Stimulated activated CD8-positive, alpha-beta memory T cell treated with anti-CD3 and anti-CD28 coated beads, Interleukin-4, amount 100 ng/mL, for 48 hours (primary cell): ENCODE results near the gene SHISA2.

ENCODE experiments used
- DNase-seq: peaks from one replicate; pipeline ENCODE4 v3.0.0-alpha.2; 2020

SHISA2 gene

DNA sequence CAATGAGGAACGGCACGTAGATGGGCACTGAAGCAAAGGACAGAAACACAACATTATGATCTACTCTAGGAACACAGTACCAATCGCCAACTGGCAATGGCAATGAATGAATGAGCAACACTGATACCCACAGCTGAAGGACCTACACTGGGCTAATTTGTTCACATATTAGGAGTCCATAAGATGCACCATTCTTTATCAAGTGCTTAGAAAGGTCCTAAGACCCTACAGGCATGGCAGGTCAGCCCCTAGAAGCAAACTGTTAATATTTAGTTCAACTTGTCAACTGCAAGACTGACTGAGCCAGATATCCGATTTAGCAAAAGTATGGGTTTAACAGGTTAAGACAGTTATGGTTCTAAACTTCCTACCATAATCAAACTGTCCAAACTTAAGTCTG lies 4.8 kb downstream of the SHISA2 start:
- DNase-seq: no peak

DNA sequence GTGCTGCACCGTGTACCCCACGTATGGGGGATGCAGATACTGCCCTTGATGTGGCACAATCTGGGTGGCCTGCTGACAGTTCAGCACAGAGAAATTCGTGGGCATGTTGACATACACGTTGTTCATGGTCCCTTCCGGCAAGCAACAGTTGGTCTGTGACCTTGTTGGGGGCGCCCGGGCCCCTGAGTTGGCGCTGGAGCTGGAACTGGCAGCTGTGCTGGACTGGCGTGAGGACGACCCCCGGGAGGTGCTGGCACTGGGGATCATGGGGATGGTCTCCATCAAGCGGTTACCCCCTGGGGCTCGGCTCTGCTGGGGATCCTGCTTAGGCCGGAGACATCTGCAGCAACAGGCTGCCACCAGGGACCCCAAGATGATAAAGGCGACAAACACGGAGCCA lies 5.2 kb downstream of the SHISA2 start:
- no peak for DNase-seq

DNA sequence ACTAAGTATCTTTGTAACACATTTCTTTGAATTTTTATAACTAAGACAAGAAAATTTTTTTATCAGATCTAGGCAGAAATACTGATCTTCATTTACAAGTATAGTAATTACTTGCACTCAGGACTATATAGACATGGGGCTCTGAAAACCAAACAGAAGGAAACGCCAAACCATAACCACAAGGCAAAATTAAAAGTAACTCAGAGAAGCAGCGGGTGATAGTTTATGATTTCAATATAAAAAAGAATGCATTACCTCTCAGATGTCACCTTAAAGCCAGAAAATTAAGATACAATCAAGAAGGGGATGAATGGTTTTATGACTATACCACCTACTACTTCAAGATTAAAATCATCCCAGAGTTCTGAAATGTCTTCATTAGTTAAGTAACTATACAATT lies 6.7 kb downstream of the SHISA2 start:
- no peak for DNase-seq

DNA sequence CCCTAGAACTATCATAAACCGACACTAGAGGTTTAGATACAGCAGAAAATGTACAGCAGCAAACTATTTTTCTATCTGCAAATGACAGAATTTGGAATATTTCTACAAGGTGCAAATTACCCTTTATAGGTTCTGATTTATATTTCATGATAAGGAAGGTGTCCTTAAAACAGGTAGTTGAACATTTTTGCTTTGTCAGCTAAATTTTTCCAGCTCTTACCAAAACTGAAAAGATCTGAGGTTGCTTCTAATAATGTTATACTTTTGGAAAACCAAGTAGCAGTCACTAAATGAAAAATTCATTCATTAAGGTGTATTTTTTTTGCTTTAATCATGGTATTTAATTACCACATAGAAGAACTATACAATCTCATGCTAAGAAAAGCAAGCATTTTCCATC lies 9.0 kb downstream of the SHISA2 start:
- no peak for DNase-seq

DNA sequence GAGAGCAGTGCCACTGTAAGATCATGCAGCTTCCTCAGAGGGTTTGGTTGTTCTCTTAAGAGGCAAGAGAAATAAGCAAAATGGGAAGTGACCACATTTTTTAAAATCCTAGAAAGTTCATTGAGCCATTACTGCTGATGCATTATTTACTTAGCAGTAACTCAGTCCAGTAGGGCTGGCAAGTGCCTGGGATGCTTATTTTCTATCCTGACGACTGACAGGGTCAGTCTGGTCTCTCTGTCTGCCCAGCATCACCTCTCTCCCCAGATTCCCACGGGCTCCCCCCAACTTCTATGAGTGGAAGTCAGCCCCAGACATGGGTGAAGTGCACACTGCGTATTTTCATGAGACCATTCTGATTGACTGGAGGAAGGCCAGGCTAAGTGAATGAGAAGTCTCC lies 10.4 kb downstream of the SHISA2 start:
- DNase-seq: no peak

DNA sequence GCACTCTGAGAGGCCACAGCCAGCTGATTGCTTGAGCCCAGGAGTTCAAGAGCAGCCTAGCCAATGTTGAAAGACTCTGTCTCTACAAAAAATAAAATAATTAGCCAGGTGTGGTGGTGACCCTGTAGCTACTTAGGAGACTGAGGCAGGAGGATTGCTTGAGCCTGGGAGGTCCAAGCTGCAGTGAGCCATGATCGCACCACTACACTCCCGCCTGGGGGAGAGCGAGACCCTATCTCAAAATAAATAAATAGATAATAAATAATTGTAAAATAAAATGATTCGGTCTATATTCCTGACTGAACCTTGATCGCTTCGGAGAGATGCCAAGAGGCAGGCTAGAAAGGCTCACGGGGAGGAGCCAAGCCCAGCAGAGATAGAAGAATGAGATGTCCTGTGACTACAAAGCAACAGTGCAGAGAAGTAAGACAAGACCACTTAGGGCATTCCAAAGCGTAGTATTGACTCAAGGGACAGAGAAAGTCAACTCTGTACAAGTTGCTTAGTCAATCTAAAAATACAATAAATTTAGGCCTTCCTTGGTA lies 12.8 kb downstream of the SHISA2 start:
- DNase-seq: no peak

DNA sequence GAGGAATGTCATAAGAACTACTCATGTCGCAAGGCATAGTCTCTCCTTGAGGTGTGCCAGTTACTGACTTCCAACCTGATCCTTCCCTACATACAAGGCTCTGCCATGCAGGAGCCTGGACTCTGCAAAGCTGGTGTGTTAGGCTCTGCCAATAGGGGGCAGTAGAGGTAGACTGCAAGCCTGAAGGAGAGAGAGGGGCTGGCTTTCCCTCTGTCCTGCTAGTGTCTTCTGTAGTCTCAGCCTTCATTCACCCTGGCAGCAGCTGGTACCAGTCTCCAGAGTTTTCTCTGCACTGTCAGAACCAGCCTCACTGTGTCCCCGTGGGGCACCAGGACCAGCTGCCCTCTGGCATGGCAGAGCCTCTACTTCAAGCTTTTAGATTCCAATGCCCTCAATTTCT lies 14.5 kb downstream of the SHISA2 start:
- peak; percentile 60 for DNase-seq

DNA sequence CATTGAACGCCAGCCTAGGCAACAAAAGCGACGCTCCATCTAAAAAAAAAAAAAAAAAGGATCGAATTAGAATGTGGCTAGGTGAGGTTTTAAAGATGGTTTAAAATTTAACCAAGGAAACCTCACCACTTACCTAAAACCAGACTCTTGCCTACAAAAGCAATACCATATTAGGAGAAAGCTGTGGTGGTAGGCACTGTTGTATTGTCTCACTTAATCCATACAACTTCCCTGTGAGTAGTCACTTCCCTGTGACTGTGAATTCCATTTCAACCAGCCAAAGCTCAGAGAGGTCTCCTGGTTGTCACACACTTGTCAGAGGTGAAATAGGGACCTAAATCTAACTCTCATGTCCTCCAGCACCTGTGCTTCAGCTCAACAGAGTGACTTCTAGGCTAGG lies 15.4 kb downstream of the SHISA2 start:
- no peak for DNase-seq

DNA sequence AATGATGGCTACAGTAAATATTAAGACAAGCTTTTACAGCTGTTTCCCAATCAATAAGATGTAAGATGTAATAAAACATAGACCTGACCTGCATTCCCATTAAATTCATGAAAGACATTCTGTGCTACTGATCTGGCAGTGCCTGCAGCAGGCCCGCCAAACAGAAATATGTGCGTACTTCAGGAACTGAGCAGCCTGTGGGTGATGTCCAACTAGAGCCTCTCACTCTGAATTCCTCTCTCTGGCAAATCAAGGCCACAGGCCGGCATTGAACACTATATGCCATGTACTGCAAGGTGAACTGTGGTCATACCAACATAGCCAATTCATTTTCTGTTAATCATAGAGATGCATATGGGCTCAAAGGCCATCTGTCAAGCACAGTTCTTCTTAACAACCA lies 17.8 kb downstream of the SHISA2 start:
- no peak for DNase-seq

DNA sequence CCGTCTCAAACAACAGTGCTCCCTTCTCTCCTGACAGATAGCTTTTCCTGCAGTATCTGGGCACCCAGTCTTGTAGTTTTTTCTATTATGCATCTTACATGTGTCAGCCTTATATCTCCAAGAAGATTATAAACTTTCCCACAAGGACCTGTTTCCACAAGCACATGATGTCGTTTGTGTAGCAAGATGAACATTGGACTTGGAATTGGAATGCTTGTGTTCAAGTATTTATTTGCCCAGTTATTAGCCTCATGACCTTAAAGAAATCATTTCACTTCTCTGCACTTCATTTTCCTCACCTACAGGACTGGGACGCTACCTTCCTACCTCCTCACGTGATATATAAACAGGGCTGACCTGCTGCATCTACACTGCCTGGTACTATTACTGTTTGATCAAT lies 21.5 kb downstream of the SHISA2 start:
- no peak for DNase-seq

DNA sequence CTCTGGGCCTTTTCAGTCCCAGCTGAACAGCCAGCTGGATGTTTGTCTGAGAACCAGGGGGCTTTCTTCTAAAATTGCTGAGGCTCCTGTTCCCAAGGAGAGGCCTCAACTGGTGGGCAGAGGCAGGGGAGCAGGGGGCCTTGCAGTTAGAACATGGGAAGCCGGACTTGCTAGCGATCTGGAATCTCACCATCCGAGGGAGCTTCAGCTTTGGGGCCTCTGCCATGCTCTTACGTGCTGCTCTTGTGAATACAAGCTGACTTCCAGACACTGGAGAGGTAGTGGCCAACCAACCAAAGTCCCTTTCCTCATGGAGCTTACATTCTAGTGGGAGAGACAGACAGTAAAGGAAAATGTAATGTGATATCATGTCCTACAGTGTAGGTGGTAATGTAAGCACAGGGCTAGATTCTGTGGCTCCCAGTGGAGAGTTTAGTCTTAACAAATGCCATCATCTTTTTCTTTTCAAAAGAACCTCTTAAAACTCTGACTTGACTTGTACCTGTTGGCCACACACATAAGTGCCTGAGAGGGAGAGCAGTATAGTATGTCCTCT lies 22.2 kb downstream of the SHISA2 start:
- no peak for DNase-seq

DNA sequence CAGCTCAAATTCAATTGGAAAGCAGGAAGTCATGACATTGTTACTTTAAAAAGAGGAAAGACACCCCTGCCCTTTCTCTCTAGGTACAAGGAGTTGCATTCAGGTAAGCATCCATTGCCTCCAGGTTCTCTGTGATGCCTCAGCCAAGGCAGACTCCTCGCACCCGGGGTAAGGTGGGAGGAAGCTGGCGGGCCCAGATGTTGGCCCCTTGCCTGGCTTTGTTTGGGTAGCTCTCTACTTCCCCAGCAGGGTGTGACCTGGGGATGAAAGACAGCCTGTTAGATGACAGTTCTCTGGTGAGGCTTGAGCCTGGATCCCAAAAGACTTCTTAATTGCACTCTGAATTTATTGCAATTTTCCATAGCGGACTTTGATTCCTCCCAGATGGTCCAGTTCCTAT lies 25.6 kb downstream of the SHISA2 start:
- no peak for DNase-seq

DNA sequence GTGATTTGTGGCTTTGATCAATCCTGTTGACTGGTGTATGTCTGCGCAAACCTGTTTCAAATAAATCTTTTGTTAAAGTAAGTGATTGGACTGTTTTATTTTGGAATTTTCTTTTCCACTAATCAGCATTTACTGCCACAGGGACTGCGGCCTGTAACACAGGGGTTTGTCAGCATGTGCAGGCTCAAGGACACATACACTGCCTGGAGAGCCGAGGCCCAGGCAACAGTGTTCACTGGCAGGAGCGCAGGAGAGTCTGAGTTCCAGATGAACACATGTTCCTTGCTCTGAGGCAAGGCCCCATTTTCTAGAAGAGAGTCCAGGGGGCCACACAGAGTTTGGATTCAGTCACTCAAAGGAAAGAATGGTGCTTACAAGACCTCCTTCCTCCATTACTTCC lies 26.0 kb downstream of the SHISA2 start:
- no peak for DNase-seq

DNA sequence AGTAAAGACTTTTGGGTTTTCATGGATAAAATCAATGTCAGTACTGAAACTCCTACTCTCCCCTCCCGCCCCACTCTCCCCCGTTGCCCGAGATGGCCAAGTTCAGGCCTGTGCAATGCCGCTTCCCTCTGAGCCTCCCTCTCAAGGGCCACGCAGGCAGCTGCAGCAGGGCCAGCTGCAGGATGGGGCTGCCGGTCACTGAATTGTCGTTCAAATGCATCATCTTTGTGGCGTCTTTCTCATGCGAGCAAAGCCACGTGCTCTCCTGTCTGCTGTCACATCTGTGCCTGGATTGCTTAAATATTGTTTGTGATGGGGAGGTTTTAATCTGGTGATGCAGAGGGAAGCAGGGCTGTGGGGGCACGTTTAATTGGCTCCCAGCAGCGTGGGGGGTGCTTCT lies 26.6 kb downstream of the SHISA2 start:
- DNase-seq: no peak

DNA sequence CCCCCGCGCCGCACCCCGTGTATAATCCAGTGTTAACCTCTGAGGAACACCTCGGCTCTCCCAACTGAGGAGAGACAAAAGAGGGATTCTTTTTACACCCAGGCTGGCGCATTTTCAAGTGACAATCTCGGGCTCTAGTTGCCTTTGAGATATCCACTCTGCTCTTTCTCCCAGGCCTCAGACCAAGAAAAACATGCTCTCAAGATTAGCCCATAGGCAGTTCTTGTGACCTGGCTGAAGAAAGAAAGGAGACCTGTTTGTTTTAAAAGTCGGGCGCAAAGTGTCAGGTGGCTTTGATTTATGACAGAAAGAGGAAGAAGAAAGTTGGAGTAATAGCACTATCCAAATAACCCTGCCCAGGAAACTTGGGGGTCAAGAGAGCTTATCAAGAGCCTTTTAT lies 27.3 kb downstream of the SHISA2 start:
- DNase-seq: no peak

DNA sequence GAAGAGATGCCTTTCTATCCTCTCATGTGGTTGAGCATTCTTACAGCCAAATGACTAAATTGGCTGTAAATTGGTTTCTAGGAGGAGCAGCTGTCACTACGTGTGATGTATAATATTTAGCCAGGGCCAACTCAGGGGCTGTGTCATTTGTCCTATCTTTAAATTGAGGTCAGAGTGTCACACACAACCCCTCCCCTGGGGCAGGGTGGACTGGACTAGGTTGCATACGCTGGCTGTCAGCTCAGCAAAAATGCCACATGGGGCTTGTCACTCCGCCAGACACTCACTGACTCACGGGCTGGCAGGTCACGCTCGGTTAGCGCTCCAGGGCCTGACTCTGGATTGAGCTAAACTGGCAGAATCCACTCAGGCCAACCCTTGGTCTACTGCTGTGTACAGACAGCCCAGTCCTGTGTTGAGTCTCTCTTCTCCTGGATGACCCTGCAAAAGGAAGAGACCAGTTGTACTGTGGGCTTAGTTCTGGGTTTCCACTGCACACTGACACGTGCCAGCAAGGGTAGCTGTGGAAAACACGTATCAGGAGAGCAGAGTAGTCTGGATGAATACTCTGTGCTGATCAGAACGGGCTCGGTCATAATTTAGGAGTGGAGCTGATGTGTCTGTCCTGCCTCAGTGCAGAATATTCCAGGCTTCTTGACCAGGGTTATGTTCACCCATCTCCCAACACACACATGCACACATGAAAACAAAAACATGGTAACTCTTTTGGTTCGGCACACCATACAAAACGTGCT lies 29.1 kb downstream of the SHISA2 start:
- no peak for DNase-seq

DNA sequence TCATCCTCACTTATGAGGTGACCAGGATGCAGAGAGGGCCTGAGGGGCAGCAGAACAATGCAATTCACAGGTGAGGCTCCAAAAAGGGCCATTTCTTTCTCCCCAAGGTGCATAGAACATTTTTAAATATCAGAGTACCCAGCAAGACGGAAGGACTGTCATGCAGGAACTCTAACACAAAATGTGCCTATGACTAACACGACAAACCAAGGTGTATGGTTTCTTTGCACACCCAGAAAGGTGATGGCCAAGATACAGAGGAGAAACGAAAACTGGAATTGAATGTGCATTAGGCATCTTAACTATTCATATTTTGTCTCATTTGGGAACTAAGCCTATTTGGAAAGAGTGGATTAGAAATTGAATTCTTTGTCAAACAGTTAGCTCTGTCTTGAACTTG lies 29.9 kb downstream of the SHISA2 start:
- DNase-seq: no peak

DNA sequence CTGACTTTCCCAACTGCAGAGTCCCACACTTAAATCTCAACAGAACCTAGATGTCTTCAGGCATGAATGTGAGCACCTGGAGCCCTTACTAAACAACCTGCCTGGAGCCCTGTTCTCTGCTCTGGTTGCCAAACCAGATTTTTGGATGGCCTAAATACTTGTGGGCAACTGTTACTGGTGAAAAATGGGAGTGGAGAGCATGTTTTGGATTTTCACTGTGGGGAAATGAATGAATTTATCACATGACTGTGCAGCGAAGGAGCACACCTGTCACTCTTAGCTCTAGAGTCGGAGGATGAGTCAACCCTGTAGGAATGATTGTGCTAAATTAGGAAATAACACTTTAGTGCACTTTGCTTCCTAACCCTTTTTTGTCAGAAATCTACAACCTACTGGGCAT lies 30.3 kb downstream of the SHISA2 start:
- DNase-seq: no peak

DNA sequence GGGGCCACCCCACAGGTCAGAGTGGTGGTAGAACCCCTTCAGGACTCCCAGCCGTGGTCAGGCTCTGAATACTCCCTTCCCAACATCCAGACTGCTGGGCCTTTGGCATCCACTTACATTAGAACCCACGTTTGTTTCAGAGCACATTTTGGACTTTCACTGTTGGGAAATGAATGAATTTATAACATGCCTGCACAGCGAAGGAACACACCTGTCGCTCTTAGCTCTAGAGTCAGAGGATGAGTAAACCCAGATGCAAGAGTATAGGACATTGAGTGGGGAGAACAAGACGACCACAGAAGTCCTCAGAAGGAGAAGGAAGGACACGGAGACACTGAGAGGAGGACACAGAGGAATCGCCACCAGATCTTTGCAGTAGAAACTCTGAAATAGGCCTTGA lies 30.9 kb downstream of the SHISA2 start:
- DNase-seq: no peak

DNA sequence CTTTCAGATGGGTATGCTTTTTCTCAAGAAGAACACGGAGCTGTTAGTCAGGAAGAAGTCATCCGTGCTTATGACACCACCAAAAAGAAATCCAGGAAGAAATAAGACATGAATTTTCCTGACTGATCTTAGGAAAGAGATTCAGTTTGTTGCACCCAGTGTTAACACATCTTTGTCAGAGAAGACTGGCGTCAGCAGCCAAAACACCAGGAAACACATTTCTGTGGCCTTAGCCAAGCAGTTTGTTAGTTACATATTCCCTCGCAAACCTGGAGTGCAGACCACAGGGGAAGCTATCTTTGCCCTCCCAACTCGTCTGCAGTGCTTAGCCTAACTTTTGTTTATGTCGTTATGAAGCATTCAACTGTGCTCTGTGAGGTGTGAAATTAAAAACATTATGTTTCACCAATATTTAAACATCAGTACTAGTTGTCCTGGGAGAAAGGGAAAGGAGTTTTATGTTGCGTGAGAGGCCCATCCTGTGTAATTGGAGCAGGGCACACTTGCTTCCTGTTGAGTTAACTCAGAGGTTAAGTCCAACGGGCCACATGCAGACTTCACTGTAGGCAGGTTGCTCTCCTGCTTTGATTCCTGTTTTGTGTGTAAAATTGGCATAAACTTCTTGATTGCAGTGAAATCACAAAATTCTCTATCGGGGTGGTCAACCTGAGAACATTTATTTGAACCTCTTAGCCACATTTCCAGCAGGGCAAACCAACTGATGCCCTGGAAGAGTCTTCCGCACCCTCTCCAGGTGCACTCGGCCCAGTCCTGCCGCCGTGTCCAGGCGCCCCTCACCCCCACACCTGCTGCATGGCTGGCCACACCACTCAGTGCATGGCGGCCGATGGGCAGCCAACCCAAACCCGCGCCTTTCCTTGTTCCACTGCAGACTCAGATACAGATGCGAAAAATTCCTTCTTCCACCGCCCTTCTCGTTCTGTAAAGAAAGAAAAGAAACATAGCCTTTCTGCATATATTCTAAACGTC lies 31.6 kb downstream of the SHISA2 start:
- DNase-seq: no peak

DNA sequence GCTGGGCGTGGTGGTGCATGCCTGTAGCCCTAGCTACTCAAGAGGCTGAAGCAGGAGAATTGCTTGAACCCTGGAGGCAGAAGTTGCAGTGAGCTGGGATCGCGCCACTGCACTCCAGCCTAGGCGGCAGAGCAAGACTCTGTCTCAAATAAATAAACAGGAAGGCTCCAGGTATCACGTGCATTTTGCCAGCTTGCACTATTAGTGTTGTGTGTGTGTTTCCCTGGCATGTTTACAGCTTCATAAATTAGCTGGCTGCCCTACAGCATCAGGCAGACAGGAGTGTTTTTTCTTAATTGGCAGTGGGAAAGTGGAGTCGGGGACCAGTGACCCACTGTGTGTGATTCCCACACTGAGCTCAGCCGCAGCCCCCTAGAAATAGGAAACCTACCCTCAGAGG lies 32.6 kb downstream of the SHISA2 start:
- no peak for DNase-seq

DNA sequence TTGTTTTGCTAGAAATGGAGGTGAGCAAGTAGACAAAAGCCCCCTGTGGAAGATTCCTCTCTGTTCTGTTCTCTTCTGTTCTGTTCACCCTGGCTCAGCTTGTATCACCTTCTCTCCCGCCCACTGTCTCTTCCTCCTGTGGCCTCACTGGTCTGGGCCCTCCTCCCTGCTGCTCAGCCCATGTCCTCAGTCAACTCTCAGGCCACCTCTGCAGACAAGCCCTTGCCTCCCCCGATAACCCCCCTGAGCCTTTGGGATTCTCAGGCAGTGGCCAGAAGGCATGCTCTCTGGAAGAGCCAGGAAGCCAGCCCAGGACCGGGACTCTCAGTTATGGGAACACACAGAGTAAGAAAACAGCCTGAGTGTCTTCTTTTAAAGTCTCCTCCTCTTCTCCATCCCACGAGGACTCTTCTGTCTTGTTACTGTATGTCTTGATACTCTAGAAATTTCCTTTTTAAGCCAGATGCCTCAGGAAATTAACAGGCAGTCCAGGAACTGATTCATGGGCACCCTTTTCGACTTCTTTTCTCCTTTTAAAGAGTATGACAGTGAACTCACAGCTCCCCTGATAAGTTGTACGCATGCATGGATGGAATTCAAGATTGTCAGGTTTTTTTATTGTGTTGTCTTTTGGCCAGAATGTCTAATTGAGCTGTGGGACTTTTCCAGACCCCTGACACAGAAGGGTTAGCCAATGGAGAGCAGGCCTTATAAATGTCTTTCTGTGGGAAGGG lies 33.7 kb downstream of the SHISA2 start:
- DNase-seq: no peak
